ENCODE measurements around the gene RNF26. TPM values are rescaled to one million over a fixed set of nuclear protein-coding genes. Genes with fewer than 3 reads are reported as not detected.

The RNF26 gene
- polyA plus RNA-seq, 1 of the 3 experiments (the other 2 are of a cell fraction) = 31.9 TPM

- TF ChIP-seq TEAD4 (IDR thresholded peaks at IDR 0.05; ENCODE audit: borderline replicate concordance, insufficient read depth) = peak; percentile 36; the same call in 1 of the 2 replicates
- TF ChIP-seq ELF1 (IDR thresholded peaks at IDR 0.05) = no peak
- TF ChIP-seq GATA2 (CRISPR knock-in tag; IDR thresholded peaks at IDR 0.05) = no peak
- no peak for TF ChIP-seq REST (IDR thresholded peaks at IDR 0.05; ENCODE audit: low read depth, low read length)
- TF ChIP-seq FOSL2 (IDR thresholded peaks at IDR 0.05; ENCODE audit: borderline replicate concordance, low read depth) = 0 out of 2 replicates have a peak, but pooled peaks have one; percentile 21
- TF ChIP-seq EP300 (IDR thresholded peaks at IDR 0.05; ENCODE audit: borderline replicate concordance in 1 of 2, low read depth in 1 of 2, low read length in 1 of 2) = 0 out of 4 replicates have a peak, but pooled peaks of 1 of the 2 experiments have one; percentile 7
- no peak for TF ChIP-seq RFX5 (IDR thresholded peaks at IDR 0.05; ENCODE audit: low read length)
- no peak for TF ChIP-seq CHD2 (IDR thresholded peaks at IDR 0.05; ENCODE audit: low read length, partially characterized antibody)
Measured at GRCh38 chr11:119361056-119361787, 26.9 kb downstream of the RNF26 start (continued).

DNA sequence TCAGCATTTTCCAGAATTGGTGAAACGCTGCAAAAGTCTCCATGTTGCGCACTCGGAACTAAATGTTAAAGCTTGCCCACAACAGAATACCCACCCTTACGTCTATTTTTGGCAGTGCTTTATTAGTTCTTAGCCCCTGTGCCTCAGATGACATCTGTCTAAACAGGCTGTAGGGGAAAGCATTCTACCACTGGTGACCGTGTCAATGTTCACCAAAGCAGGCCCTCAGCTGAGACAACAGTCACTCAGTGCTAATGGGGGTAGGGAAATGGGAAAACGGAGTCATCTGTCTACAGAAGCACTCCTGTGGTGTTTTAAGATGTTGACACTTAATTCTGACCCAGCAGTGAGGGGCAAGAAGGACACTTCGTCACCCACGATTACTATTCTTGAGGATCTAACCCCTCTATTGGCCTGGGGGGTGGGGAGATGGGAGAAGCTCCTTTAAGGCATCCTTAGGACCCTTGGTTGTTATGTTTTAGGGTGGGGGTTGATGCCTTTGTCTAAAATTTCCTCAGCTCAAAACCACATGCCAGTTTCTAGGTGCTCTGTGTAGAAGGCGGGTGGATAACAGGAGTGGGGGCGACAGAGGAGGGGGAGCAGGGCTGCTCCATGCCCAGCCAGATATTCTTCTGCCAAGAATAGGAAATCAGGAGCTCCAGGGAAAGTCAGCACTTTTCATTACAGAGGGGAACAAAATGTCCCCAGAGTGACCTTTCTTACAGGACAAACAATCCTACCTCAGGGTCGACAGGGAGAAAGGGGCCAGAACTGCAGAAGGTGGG is 27.8 kb downstream of the RNF26 start:
- Histone ChIP-seq H3K27me3 (ENCODE audit: insufficient read depth) (no peaks in the 10 kb centered on the region), H3K79me2 (ENCODE audit: insufficient read depth) (no peaks in the 10 kb centered on the region), H3K4me2 (peak overlapping the region; percentile 58), H2AFZ (ENCODE audit: low read depth) (no peak overlapping the region), H3K9me2 (no peaks in the 10 kb centered on the region), H3K27ac (ENCODE audit: low read depth in 2 of 2, low read length in 1 of 2) (peak overlapping the region in 1 of 2 experiments; percentile 22; a peak in 1 of 4 replicates), H4K20me1 (ENCODE audit: insufficient read depth) (no peaks in the 10 kb centered on the region), H3K4me3 (ENCODE audit: low read depth in 2 of 2, low read length in 1 of 2) (no peak overlapping the region), H3K36me3 (replicated peaks in 1 of 2; ENCODE audit: control insufficient read depth in 1 of 2, insufficient read depth in 2 of 2, low read length in 1 of 2) (peaks cover 0 to 3% of the 10 kb centered on the region in 2 experiments), H3K4me1 (ENCODE audit: control insufficient read depth in 1 of 2, insufficient read depth in 2 of 2, low read depth in 1 of 2, low read length in 1 of 2) (peaks cover 25 to 50% of the 10 kb centered on the region in 2 experiments; a peak in 3 of 4 replicates), H3K9me3 (no peaks in the 10 kb centered on the region), H3K9ac (no peak overlapping the region), H3F3A (replicated peaks; ENCODE audit: insufficient read depth) (peaks cover 21% of the 10 kb centered on the region)
- ChIA-PET POLR2A (no interaction called here), CTCF (interaction anchor here (0.8 to 5.1 kb wide), 10 partner anchors 9 to 824 kb away, joined by 3 to 41 read pairs (median 10); partner anchors contain the start of gene USP2)
- no peak for DNase-seq
- 94% methylated on average over 11 of the region's 11 CpGs for WGBS (ENCODE audit: low lambda C conversion rate)
- TF ChIP-seq TAF1 (IDR thresholded peaks at IDR 0.05; ENCODE audit: borderline replicate concordance, low read depth, low read length) (no peak), MEF2A (IDR thresholded peaks at IDR 0.05; ENCODE audit: borderline replicate concordance, low read depth) (no peak), ELF1 (IDR thresholded peaks at IDR 0.05) (no peak), FOXJ3 (CRISPR knock-in tag; IDR thresholded peaks at IDR 0.05) (no peak), FOXM1 (IDR thresholded peaks at IDR 0.05; ENCODE audit: low read depth) (no peak), NFIC (IDR thresholded peaks at IDR 0.05; ENCODE audit: borderline replicate concordance) (no peak), TEAD4 (IDR thresholded peaks at IDR 0.05; ENCODE audit: borderline replicate concordance, insufficient read depth) (no peak), MXI1 (IDR thresholded peaks at IDR 0.05; ENCODE audit: low read depth, low read length) (no peak), RXRA (IDR thresholded peaks at IDR 0.05; ENCODE audit: borderline replicate concordance, low read depth) (no peak), GABPA (IDR thresholded peaks at IDR 0.05; ENCODE audit: low read depth) (no peak), RFX5 (IDR thresholded peaks at IDR 0.05; ENCODE audit: low read length) (no peak), SIN3A (IDR thresholded peaks at IDR 0.05; ENCODE audit: borderline replicate concordance, low read depth, low read length) (no peak)
- TF ChIP-seq, protein P1, sequence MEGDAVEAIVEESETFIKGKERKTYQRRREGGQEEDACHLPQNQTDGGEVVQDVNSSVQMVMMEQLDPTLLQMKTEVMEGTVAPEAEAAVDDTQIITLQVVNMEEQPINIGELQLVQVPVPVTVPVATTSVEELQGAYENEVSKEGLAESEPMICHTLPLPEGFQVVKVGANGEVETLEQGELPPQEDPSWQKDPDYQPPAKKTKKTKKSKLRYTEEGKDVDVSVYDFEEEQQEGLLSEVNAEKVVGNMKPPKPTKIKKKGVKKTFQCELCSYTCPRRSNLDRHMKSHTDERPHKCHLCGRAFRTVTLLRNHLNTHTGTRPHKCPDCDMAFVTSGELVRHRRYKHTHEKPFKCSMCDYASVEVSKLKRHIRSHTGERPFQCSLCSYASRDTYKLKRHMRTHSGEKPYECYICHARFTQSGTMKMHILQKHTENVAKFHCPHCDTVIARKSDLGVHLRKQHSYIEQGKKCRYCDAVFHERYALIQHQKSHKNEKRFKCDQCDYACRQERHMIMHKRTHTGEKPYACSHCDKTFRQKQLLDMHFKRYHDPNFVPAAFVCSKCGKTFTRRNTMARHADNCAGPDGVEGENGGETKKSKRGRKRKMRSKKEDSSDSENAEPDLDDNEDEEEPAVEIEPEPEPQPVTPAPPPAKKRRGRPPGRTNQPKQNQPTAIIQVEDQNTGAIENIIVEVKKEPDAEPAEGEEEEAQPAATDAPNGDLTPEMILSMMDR (IDR thresholded peaks at IDR 0.05) = no peak
- TF ChIP-seq, protein P2, sequence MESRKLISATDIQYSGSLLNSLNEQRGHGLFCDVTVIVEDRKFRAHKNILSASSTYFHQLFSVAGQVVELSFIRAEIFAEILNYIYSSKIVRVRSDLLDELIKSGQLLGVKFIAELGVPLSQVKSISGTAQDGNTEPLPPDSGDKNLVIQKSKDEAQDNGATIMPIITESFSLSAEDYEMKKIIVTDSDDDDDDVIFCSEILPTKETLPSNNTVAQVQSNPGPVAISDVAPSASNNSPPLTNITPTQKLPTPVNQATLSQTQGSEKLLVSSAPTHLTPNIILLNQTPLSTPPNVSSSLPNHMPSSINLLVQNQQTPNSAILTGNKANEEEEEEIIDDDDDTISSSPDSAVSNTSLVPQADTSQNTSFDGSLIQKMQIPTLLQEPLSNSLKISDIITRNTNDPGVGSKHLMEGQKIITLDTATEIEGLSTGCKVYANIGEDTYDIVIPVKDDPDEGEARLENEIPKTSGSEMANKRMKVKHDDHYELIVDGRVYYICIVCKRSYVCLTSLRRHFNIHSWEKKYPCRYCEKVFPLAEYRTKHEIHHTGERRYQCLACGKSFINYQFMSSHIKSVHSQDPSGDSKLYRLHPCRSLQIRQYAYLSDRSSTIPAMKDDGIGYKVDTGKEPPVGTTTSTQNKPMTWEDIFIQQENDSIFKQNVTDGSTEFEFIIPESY (IDR thresholded peaks at IDR 0.05; ENCODE audit: borderline replicate concordance, low read depth) = no peak
- TF ChIP-seq, protein P3, sequence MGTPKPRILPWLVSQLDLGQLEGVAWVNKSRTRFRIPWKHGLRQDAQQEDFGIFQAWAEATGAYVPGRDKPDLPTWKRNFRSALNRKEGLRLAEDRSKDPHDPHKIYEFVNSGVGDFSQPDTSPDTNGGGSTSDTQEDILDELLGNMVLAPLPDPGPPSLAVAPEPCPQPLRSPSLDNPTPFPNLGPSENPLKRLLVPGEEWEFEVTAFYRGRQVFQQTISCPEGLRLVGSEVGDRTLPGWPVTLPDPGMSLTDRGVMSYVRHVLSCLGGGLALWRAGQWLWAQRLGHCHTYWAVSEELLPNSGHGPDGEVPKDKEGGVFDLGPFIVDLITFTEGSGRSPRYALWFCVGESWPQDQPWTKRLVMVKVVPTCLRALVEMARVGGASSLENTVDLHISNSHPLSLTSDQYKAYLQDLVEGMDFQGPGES (IDR thresholded peaks at IDR 0.05; ENCODE audit: low read depth, low read length) = no peak
